NCI-H146 treated with DMSO at 0.1 percent for 48 hours (cell line): ENCODE measurements around the gene STK11.
A peak's percentile ranks its signal among the peaks of the same experiment; 100 is the strongest.
"Not testable (repeated sequence)": the region's sequence is repeated elsewhere in the genome, so short reads cannot be mapped to it uniquely, and the experiment has no call there.

Experiments used
- DNase-seq: peaks from one replicate; lab custom pipeline; 2025; ENCODE audit not compliant: unreplicated experiment; lab: John Stamatoyannopoulos, UW

STK11 gene

DNA sequence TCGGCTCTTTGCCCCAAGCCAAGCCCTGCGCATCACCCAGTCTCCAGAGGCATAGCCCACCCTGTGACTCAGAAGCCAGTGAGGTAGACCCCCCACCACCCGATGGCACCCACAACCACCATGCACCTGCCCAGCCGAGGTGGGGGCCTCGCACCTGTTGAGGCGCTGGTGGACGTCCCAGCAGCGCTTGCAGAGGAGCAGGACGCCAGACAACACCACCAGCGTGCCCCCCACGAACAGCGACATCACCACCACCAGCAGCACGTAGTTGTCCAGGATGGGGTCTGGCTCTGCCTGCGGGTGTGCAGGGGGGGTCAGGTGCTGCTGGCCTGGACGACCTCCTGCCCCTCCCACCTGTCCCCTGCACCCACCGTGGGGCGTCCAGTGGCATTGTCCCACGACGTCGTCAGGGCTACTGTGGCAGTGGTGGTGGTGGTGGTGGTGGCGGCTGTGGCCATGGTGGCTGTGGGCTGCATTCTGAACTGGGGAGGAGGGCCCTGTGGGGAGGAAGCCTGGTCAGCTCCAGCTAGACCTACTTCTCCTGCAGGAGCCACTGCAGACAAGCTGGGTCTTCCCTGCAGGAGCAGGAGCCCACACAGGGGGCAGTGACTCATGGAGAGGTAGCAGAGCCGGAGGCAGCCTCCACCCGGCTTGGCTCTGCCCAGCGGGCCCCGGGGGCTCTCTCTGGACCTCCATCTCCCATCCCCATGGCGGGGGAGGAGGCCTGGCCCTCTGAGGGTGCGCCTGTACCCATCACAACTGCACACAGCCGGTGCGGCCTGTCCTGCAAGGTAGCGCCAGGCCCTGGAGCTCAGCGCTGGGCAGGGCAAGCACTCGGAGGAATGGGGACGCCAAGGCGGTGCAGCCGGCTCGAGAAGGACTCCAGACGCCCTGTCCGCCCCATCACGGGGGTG, 30.3 kb downstream of the STK11 start:
- no peak for DNase-seq

- no peak for DNase-seq
These were observed 31.0 kb downstream of the STK11 start for GRCh38 chr19:1236576-1236975.

- DNase-seq: no peak
These were observed 31.6 kb downstream of the STK11 start for GRCh38 chr19:1237027-1237659.

- no peak for DNase-seq
These were observed 32.3 kb downstream of the STK11 start, which contains the start of gene CBARP for GRCh38 chr19:1237754-1238368. Gene CBARP, minus strand, starts transcription at chr19:1238005. Its CDS starts 1,905 bp downstream, at chr19:1236100.

DNA sequence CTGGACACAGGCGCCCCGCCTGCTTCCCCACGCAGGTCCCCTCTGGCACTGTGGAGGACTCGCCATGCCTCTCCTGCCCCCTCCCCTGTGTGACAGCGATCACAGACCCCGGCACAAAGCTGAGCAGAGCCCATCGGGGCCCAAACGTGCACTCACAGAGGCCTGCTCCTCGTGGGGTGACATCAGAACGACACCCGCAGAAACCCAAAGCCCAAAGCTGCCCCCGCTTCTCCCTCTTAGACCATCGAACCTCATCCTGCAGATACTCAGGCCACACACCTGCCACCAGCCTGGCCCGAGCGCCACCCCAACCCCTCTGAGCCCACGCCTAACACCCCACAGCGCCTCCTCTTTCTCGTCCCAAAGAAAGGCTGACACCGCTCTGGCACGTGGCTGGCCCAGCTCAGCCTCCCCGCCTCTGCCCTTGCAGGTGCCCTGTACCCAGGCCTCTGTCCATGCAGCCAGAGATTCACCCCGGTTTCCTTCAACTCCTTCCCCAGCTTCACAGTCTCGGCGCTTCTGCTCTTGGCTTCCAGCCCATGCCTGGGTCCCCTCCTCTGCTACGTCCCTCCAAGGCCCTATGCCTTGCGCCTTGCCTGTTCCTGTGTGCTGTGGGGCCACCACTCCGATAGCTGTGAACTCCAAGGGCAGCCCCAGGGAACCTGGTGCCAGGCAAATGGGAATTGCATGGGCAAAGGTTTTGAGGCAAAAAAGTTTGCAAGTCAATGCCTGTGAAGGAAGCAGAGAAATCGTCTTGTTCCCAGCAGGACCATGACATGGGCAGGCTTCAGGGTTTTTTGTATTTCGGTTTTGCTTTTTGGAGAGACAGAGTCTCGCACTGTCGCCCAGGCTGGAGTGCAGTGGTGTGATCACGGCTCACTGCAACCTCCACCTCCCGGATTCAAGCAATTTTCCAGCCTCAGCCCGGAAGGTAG, 33.1 kb downstream of the STK11 start:
- DNase-seq: no peak

- no peak for DNase-seq
These were observed 33.8 kb downstream of the STK11 start for GRCh38 chr19:1239420-1239795.

DNA sequence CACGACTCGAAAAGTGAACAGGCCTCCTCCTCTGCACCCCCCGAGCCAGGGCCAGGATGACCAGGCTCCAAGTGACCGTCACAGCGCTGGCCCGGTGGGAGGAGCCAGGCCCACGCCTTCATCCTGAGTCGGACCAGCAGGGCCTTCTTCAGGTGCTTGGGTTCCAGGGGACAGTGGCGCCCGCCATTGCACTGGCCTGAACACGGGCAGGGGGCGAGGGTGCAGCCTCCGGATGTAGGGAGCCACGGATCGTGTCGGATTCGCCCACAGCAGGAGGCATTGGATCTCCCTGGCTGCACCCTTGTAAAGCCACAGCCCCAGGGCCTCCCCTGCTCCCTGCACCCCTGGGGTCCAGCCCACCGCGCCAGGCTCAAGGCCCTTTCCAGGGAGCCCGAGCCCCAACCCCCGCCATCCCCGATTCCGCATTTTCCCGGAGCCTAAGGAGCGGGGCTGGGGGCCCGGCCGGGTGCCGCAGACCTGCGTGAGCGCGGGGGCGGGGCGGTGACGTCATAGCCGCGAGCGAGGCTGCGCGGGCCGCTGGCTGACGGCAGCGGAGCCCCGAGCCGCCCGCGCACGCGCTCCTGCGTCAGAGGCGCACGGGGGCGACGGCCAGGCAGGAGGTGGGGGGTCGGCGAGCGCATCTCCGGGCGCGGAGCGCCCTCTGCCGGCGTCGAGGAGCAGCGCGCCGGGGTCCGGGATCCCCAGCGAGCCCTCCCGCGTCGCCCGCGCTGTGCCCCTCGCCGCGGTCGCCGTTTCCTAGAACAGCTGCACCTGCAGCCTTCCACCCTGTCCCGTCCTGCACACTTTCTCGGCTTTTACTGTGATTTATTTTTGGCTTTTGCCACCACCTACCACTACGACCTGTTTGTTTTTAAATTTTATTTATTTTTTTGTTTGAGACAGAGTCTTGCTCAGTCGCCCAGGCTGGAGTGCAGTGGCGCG, 34.5 kb downstream of the STK11 start:
- peak; percentile 43 for DNase-seq

DNA sequence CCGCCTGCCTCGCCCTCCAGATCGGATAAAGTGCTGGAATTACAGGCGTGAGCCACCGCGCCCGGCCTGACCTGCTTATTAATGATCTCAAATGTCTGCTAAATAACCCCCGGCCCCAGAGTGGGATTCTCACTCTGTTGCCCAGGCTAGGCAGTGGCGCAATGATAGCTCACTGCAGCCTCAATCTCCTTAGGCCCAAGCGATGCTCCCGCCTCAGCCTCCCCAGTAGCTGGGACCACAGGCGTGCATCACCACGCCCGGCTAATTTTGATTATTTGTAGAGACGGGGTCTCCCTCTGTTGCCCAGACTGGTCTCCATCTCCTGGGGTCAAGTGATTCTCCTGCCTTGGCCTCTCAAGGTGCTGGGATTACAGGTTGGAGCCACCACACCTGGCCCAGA, 35.3 kb downstream of the STK11 start:
- DNase-seq: no peak

DNA sequence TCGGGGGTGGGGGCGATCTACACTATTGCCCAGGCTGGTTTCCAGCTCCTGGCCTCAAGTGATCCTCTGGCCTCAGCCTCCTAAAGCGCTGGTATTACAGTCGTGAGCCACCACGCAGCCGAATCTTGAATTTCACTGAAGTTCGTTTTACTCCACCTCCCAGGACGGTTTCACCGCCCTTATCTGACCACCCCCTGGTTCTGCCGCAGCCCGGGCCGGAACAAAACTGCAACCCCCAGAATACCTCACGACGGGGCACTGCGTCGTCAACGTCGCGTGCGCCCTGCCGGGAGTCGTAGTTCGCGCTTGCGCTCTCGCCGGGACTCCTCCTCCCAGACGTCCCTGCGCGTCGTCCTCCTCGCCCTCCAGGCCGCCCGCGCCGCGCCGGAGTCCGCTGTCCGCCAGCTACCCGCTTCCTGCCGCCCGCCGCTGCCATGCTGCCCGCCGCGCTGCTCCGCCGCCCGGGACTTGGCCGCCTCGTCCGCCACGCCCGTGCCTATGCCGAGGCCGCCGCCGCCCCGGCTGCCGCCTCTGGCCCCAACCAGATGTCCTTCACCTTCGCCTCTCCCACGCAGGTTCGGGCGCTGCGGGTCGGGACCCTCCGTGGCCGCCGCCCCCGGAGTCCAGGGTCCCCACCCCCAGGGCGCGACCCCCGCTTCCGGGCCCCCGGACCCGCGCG, 36.0 kb downstream of the STK11 start, which contains the start of gene ATP5F1D:
ATP5F1D (plus strand) TSS at position 335 of the 679 bp plus-strand sequence; CDS start at position 435, 100 bp downstream.
- DNase-seq: peak; percentile 61

DNA sequence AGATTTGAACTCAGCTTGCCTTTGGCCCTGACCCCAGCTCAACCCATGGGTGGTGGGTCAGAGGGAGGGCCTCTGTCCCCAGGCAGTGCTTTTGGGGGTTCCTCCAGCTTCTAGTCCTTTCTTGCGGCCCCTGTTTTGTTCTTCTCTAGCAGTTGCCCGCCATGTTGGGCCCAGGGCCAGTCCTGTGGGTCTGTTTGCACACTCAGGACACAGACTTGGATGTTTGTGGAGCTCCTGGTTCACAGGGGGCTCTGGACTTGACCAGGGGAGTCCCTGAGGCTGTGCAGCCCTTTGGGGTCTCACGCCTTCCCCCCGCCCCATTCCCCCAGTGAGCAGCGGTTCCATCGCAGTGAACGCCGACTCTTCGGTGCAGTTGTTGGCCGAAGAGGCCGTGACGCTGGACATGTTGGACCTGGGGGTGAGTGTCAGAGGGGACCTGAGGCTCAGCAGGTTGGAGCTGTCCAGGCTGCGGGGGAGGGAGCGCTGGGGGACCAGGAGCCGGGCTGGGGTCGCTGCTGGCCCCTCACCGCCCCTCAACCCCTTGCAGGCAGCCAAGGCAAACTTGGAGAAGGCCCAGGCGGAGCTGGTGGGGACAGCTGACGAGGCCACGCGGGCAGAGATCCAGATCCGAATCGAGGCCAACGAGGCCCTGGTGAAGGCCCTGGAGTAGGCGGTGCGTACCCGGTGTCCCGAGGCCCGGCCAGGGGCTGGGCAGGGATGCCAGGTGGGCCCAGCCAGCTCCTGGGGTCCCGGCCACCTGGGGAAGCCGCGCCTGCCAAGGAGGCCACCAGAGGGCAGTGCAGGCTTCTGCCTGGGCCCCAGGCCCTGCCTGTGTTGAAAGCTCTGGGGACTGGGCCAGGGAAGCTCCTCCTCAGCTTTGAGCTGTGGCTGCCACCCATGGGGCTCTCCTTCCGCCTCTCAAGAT, 38.5 kb downstream of the STK11 start:
- DNase-seq: no peak

DNA sequence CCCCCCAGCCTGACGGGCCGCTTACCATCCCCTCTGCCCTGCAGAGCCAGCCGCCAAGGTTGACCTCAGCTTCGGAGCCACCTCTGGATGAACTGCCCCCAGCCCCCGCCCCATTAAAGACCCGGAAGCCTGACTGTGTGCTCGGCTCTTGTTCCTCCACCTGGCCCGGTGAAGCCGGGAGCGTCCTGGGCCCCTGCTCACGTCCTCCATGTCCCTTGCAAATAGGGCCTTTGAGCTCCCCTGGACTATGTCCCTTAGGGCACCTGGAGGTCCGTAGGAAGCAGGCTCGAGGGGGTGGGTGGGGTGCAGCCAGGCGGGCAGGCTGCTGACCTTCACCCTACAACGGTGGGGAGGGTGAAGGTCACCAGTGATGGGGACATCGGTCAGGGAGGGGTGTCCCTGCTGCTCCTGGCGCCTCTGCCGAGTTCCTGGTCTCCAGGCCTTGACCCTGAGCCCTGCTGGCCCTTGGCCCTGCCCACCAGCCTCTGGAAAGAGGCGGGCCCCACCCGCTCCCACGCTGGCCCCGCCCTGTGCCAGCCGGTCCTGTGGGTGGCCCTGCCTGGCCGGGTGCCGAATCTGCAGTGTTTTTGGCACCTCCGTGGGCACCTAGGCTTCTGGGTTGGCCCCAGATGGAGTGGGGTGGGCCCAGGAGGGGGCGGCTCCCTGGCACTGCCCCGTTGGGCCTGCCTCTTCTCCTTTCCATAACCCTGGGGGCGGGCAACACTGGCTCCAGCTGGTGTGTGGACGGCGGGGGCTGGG, 39.3 kb downstream of the STK11 start:
- no peak for DNase-seq

DNA sequence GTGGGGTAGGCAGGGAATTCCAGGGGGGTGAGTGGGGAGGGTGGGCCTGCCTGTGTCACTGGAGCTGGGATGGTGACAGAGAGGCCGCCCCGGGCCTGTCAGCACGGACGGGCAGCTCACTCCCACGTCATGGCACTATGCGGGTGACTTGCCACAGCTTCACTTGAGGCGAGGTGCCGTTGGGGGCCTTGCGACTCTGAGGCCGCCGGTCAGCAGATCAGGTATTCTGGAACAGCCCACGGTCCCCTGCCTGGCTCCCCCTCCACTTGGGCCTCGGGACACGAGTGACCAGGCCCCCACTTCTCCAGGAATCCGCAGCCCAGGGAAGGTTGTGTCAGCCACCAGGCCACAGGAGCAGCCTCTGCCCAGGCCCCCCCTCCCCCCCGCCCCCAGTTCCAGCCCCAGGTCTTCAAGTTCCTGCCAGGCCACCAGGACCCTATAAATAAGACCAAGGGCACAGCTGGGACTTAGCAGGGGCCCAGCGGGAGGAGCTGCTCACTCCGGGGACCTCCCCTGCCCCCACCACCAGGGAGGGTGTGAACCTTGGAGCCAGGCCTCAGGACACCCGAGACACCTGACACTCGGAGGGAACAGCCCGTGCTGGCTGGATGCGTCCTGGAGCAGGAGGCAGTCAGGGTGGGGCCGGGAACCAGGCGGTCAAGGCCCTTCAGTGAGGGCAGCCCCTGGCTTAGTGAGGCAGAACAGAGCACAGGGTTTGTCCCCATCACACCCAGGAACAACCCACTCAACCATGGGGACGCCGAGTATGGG, 40.1 kb downstream of the STK11 start:
- no peak for DNase-seq

GRCh38 chr19:1246265-1247087, 40.9 kb downstream of the STK11 start:
- not testable (repeated sequence) for DNase-seq

DNA sequence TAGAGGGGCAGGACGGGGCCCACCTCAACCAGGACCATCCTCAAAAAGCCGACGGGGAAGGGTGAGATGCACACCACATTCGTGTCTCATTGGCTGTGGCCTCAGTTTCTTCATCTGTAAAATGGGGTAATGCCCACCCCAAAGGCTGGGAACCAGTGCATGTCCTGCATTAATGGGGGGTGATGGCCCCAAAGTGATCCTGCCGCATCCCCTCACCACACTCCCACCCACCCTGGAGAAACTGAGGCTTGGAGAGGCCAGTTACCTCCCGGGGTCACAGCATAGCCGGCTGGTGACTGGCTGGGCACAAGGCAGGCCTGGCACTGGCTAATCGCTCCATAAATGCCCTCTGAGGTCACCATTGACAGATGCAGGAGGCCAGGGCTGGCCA, 42.2 kb downstream of the STK11 start:
- no peak for DNase-seq

GRCh38 chr19:1248139-1248785, 42.7 kb downstream of the STK11 start, which contains the start of gene MIDN:
Gene MIDN, plus strand, starts transcription at chr19:1248583. Its CDS starts 1,714 bp downstream, at chr19:1250297.
- no peak for DNase-seq
